Activated naive CD8-positive, alpha-beta T cell (primary cell): Measurements from ENCODE around the gene PRSS22.

Experiments
- H3K27ac Mint-ChIP-seq: one replicate; pipeline ENCODE4 v1.8.0; 2021; ENCODE audit warnings: mixed read lengths
- H3K27me3 Mint-ChIP-seq: one replicate; pipeline ENCODE4 v1.8.0; 2021; ENCODE audit warnings: mixed read lengths
- H3K36me3 Mint-ChIP-seq: one replicate; pipeline ENCODE4 v1.8.0; 2021; ENCODE audit warnings: mixed read lengths
- H3K4me1 Mint-ChIP-seq: one replicate; pipeline ENCODE4 v1.8.0; 2021; ENCODE audit warnings: low read depth, mixed read lengths
- H3K4me3 Mint-ChIP-seq: one replicate; pipeline ENCODE4 v1.8.0; 2021; ENCODE audit warnings: mild to moderate bottlenecking, mixed read lengths
- H3K9me3 Mint-ChIP-seq: one replicate; pipeline ENCODE4 v1.8.0; 2021; ENCODE audit warnings: low read depth, mixed read lengths

The PRSS22 gene

DNA sequence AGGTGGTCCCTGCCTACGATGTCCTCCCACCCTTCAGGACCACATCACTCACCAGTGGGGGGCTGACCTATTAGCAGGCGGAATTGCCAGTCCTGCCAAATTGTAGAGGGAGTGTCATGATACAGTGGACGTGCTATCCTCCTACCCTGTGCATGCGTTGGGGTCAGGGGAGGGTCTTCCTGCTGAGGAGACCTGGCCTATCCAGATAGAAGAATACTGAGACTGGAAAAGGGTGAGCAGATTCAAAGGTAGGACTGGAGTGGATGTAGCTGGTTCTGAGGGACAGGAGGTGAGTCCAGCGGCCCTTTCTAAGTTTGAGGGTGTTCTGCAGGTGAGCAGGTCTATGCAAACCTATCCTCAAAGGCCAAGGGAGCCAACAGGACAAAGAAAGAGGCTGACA lies 51.7 kb downstream of the PRSS22 start:
- no peak overlapping the region for H3K4me3 Mint-ChIP-seq
- peaks cover 5% of the 10 kb centered on the region for H3K9me3 Mint-ChIP-seq
- no peaks in the 10 kb centered on the region for H3K4me1 Mint-ChIP-seq
- peaks cover 3% of the 10 kb centered on the region for H3K27me3 Mint-ChIP-seq
- no peak overlapping the region for H3K27ac Mint-ChIP-seq
- peaks cover 3% of the 10 kb centered on the region for H3K36me3 Mint-ChIP-seq

- peaks cover 3% of the 10 kb centered on the region for H3K27me3 Mint-ChIP-seq
- H3K4me1 Mint-ChIP-seq = no peaks in the 10 kb centered on the region
- H3K9me3 Mint-ChIP-seq = peaks cover 5% of the 10 kb centered on the region
- no peak overlapping the region for H3K27ac Mint-ChIP-seq
- H3K36me3 Mint-ChIP-seq = peaks cover 3% of the 10 kb centered on the region
- H3K4me3 Mint-ChIP-seq = no peak overlapping the region
These were observed 53.2 kb downstream of the PRSS22 start for GRCh38 chr16:2804728-2805127.

- Mint-ChIP-seq H3K9me3 (peaks cover 5% of the 10 kb centered on the region), H3K27me3 (no peaks in the 10 kb centered on the region), H3K4me1 (no peaks in the 10 kb centered on the region), H3K27ac (no peak overlapping the region), H3K4me3 (no peak overlapping the region), H3K36me3 (peaks cover 3% of the 10 kb centered on the region)
These were observed 54.3 kb downstream of the PRSS22 start for GRCh38 chr16:2803545-2804195.
